HS-27A (cell line): ENCODE results near the gene OXLD1.
A peak's percentile ranks its signal among the peaks of the same experiment; 100 is the strongest.

Source experiments
- DNase-seq: peaks from one replicate; pipeline ENCODE4 v3.0.0-alpha.2; 2012; ENCODE audit warnings: low read depth, missing footprints

OXLD1 gene

DNA sequence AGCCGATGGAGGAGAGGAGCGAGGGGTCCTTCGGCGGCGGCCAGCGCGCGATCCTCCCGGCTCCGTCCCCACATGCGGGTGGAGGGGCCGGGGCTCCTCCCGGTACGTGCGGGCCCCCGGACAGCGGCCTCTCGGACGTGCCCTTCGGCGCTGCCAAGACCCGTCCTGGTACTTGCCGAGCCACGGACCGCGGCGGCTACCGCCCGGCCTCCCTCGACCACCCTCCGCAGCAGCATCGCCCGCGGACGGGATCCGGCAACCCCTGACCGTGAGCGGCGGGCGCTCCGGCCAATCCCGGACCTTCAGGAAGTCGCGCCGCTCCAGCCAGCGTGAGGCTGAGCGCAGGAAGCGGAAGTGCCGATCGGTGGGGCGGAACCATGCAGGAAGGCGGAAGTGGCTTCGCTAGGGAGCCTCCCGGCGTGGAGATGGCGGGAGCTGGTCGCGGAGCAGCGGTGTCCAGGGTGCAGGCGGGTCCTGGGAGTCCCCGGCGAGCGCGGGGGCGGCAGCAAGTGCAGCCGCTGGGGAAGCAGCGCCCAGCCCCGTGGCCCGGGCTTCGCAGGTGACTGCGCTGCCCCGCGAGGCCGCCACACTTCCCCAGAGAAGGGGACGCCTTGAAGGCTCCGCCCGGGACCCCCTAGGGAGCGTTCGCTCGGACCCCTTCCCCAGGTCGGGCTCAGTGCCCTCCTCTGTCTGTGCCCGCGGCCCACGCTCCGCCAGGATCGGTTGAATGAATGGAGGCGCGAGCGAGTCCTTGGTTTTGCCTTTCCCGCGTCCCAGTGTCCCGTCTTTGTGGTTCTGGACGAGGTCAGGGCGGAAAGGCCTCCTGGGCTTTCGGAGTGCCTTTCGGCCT is at the start of gene OXLD1, which contains the start of gene CCDC137:
Gene OXLD1, minus strand, starts transcription at position 264 of the 850 bp plus-strand sequence. Its CDS starts 28 bp downstream, at position 236.
Gene CCDC137, plus strand, starts transcription at position 396 of the 850 bp plus-strand sequence. Its CDS starts 30 bp downstream, at position 426.
- peak; percentile 65 for DNase-seq

DNA sequence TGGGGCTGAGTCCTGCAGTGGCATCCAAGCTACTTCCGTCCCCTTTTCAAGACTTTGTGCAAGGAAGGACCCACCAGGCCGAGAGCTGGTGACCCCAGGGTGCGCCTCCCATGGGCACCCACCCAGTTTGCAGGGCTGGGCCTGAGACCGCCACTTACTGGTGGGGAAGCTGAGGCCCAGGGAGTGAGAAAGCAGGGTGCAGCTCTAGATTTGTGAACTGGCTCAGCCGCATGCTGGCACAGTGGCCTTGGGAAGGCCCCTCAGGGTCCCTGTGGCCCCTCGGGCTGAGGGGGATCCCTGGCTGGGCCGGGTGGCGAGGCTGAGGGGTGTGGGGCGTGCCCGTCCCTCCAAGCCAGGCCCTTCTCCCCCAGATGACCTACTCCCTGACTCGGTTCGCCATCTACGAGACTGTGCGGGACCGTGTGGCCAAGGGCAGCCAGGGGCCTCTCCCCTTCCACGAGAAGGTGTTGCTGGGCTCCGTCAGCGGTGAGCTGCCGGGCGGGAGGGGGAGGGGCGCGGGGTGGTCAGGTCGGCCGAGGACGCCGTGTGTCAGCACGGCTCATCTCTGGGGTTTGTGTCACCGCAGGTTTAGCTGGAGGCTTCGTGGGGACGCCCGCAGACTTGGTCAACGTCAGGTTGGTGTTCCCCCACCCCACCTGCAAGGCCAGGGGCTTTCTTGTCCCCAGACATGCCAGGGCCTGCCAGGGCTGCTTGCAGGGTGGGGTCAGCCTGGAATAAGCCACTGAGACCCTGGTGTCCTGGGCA is 48.9 kb upstream of the OXLD1 start:
- no peak for DNase-seq

DNA sequence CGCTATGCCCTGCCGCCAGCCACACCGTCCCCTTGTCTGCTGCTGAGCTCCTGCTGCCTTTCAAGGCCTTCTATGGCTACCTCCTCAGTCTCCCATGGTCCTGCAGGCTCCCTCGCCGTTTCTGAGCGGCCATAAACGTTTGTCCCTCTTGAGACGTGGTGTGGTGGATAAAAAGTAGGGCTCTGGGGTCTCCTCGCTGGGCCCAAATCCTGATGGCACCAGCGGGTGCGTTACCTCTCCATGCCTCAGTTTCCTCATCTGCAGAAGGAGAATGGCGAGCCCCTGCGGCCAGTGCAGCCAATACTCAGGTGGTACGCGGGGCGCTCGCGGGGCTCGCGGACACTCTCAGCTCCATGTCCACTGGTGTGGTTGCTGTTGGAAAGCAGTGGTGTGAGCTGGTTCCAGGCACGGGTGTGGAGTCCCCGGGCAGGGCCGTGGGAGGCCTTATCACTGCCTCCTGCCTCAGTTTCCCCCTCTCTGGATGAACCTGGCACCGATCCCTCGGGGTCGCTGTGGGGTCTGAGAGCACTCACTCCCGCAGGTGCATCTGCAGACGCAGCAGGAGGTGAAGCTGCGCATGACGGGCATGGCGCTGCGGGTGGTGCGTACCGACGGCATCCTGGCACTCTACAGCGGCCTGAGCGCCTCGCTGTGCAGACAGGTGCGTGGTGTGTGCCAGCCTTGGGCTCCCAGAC is 48.2 kb upstream of the OXLD1 start:
- no peak for DNase-seq

DNA sequence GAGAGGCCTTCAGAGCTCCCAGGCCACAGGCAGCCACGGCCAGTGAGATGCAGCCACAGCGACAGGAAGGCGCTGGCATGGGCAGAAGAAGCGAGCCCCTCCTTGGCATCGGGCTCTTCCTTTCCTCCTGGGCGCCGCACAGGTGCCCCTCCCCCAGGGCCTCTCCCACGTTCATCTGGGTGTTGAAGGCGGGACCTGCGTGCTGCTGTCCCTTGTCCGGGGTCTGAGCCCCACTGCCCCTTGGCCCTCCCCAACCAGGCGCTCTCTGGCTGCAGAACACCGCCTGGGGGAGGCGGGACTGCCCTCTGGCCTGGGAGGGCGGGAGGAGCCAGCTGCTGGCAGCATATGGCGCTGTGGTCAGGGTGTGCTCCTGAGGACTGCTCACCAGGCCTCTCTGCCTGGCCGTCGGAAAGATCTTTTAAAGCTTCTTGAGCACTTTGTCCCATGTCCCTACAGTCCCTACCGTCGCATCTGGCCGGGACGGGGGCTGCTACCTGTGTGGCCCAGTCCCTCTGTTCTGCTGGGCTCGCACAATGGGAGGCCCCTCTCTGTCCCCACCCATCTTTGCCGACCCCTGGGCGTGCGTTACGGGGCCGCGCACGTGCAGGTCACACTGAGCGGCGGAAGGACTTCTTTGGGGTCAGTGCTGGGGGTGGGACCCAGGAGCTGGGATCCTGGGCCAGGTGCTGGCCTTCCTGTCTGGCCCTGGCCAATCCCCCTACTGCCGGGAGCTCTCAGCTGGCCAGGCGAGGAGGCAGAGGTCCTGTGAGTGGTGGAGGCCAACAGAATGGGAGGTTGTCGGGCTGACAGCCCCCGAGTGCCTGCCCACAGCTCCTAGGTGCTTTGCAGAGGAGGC is 47.4 kb upstream of the OXLD1 start:
- no peak for DNase-seq

DNA sequence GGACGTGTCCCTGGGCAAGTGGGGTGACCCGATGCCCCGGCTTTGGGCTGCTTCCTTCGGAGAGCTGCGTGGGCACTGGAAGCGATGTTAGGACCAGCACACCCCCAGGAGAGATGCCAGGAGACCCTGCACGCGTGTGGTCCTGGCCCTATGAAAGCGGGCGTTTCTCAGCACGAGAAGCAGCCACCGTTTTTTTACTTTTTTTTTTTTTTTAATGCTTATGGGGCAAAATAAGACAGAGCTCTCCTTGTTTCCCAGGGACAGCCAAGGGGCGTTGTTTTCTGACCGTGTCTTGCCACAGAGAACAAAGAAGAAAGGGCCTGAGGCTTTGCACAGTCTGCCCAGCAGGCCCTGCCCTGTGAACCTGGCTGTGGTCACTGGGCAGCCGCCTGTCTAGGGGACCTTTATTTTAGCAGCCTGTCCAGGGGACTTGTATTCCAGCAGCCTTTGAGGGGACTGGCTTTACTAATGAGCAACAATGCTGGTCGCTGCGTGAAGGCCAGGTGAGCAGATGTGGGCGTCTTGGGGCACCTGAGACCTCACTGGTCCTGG is 46.7 kb upstream of the OXLD1 start:
- no peak for DNase-seq

DNA sequence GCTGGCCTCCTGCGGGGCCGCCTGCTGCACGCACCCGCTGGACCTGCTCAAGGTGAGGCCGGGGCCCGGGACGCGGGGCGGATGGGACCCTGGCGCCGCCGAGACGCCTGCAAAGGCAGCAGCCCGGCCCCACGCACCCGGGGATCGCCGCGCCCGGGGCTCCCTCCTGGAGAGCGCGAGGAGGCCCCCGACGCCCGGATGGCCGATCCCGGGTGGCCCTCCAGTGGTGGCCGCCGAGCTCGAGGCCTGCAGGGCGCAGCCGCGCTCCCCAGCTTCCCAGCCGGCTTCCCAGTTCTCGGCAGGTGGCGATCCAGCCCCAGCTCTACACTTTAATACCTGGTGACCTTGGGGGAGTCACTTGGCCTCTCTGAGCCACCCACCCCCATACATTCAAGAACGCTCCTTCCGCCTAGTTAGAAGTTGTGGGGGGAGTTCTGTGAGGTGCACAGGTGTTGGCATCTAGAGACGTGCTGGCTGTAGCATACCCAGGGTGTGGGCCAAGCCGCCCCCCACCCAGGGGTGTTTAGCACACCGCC is 46.1 kb upstream of the OXLD1 start:
- no peak for DNase-seq

DNA sequence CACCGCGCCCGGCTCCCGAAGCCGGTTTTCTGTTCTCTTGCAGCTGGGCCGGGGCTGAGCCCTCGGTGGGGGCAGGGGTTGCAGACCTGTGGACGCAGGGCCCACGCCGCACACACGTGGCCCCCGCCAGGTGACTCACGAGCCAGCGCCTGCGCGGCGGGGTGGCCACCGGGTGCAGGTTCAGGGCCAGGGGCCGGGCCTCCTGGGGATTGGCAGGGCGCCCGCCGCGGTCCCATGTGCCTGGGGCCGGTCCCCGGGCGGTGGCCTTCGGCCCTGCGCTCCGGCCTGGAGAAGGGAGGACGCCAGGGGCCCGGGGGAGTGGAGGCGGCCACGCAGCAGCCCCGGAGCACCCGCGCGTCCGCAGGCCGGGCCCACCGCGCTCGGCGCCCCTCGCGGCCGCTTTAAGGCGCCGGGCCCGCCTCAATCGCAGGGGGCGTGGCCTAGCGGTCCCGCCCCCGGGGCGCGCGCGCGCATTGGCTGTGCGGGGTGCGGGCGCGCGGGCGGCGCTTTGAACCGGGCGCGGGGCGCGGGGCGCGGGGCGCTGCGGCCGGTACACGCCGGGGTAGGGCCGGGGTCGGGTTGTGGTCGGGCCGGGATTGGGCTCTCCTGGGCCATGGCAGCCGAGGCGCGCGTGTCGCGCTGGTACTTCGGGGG is 45.5 kb upstream of the OXLD1 start, which contains the start of gene SLC25A10:
Gene SLC25A10, plus strand, starts transcription at position 471 of the 654 bp plus-strand sequence. Its CDS starts 143 bp downstream, at position 614.
- no peak for DNase-seq

DNA sequence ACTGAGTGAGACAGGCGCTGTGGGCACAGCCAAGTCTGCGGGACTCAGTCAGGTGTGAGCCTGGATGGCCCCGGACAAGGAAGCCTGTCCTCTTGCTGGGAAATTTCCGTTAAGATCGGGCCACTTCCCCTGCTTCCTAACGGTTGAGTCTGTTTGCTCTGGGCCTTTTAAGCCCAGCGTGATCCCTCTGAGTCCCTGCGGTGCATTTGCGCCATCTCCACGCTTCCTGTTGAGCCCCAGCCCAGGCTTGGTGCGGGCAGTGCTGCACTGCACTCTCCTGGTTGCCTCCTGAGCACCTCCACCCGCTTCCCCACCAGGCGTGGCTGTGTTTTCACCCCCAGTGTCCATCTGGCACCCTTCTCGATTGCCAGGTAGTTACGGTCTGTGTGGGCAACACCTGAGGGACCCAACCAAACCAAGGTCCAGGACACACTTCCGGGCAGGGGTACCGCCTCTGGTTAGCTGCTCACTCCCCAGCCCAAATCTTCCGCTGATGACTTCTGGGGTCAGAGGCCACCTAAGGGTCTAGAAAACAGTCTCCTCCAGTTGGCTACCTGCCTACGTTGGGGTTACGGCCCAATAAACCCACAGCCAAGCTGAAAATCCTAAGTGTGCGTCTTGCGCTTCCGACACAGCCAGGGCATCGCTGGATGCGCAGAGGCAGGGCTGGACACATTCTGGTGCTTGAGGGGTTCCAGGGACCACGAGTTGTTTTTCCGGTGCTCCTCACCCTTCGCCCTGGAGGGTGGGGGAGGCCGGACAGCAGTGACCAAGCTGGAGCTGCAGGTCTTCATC is 44.3 kb upstream of the OXLD1 start:
- no peak for DNase-seq

DNA sequence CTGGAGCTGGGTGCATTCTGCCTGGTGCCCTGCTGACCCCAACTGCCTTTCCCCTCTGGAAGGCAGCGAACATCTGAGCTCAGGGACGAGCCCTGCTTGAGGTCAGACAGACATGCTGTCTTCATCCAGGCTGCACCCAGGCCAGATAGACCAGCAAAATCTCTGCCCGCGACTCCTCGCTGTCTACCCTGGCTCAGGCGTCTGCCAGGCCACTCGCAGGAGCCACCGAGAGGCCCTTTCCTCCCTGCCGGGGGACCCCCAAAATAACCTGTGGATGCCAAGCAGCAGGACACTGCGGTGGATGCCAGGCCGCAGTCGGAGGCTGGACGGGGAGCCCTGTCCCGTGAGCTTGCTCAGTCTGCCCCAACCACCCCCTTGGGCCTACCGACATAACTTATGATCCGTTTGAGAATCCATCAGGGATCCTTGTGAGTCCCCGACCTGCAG is 42.4 kb upstream of the OXLD1 start:
- no peak for DNase-seq

DNA sequence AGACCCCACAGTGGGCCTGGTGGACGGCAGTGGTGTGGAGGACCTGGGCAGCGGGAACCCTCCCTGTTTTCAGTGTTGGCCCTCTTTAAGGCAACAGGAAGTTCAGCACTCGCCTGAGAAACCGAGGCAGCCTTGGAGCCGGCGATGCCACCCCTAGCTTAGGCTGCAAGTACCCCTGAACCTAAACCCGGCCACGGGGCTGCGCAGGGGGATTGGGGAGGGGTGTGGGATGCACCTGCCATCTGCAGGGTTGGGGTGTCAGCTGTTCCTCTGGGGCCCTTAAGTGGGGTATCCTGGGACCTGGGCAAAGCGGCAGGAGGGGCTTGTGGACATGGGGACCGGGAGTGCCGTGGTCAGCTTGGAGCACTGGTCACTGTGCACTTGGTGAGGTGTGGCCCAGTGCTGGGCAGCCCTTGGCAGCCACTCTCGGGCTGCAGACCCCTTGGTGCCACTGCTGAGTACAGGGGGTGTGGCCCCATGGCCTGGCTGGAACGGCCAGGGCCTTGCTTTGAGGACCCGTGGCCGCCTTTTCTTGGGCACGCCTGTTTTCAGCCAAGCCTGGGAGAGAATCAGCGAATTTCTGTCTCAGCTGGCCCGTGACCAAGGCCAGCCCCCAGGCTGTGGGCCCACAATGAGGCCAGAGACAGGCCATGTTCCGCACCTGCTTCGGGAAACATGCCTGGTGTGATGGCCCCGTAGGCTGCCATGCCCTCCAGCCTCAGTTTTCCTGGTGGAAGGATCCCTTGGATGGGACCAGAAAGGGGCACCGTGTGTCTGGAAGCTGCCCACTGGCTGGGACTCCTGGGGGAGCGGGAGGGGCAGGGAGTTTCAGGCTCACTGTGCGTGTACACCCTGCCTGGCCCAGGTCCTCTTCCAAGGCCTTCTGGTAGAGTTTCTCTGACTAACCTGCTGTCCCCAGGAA is 41.6 kb upstream of the OXLD1 start:
- DNase-seq = no peak

DNA sequence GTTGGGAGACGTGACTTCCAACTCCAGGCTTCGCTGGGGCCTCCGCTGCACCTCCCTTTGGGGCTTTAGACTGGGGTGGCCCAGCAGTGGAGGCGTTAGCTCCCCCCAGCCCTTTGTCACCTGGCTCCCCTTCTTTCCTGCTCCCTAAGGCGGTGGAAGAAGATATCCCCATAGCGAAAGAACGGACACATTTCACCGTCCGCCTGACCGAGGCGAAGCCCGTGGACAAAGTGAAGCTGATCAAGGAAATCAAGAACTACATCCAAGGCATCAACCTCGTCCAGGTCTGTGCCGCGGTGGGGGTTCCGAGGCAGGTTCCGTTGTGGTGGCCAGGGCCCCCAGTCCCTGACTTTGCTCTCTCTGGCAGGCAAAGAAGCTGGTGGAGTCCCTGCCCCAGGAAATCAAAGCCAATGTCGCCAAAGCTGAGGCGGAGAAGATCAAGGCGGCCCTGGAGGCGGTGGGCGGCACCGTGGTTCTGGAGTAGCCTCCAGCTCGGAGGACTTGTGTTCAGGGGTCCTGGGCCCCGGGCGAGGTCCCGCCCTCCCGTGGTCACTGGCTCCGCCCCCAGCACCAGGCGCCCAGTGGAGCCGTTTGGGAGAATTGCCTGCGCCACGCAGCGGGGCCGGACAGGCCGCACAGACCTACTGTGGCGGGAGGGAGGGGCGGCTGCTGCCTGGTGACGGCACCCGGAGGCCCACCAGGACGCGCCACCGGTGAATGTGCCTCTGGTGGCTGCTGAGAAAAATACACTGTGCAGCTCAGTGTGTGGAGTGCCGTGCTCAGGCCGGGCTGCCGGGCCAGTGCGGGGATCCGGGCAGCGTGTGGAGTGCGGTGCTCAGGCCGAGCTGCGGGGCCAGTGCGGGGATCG is 40.6 kb upstream of the OXLD1 start:
- no peak for DNase-seq

DNA sequence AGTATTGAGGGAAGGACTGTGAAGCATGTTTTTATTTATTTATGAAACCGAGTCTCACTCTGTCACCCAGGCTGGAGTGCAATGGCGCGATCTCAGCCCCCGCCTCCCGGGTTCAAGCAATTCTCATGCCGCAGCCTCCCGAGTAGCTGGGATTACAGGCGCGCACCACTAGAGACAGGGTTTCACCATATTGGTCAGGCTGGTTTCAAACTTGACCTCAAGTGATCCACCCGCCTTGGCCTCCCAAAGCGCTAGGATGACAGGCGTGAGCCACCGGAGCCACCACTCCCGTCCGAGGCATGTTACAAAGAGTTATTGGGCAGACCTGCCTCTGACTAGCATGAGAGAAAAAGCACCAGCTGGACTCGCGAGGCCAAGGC is 39.8 kb upstream of the OXLD1 start:
- DNase-seq = no peak

DNA sequence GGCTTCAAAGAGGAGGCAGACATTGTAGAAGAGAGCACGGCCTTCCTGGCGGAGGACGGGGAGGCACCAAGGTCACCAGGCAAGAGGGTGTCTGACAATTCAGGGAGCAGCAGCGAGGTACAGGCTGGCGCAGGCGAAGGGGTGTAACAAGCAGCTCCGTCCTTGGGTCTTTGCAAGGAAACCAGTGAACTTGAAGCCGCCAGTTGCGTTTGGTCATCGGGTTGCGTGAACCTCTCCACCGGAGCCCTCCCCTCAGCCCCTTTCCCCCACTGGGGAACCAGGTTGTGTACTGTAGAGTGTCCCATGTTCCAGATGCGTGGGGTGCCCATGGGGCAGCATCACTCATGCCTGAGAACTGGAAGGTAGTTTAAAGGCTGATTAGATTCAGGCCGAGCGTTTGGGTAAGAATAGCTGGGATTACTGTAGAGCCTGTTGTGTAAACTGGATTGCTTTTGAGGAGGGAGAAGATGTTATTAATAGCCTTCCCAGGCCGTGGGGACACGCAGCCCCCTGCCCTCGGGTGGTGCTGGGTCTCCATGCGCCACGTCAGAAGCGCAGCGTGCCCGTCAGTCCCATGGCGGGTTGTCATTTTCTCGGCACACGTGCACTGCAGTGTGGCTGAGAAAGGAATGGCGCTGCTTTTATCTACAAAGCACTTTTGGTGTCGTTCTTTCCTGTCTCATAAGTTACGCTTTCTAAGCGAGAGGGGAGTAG is 39.3 kb upstream of the OXLD1 start:
- DNase-seq = no peak

DNA sequence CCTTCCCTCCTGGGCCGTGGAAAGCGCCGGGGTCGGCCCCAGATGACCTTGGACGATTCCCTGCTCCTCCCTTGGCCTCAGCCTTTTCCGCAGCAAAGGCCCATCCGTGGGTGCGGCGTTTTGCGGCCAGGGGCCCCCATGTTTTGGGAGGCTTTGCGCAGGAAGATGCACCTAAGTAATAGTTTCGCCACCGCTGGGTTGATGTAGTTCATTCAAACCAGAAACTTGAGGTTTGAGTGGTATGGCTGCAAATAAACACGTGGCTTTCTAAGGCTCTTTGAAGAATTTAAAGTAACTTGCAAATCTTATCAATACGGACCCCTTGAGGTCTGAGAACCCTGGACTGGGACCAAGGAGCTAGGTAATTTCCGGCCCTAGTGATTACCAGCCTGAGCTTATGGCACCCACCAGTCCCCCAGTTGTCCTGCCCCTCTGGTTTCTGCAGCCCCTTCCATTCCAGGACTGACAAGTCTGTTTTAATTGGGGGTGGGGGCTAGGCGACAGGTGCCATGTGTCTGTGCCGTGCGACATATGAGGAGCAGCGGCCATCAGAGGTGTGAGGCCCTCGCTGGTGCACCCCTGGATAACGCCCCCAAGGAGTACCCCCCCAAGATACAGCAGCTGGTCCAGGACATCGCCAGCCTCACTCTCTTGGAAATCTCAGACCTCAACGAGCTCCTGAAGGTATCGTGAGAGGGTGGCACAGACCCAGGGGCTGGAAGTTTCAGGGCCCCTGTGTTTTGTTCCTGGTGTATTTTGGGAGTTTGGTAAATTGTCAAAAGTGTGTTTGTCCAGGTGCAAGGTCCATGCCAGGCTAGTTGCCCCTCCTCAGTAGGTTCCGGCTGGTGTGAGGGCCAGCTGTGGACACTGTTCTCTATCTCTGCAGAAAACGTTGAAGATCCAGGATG is 37.6 kb upstream of the OXLD1 start:
- no peak for DNase-seq

DNA sequence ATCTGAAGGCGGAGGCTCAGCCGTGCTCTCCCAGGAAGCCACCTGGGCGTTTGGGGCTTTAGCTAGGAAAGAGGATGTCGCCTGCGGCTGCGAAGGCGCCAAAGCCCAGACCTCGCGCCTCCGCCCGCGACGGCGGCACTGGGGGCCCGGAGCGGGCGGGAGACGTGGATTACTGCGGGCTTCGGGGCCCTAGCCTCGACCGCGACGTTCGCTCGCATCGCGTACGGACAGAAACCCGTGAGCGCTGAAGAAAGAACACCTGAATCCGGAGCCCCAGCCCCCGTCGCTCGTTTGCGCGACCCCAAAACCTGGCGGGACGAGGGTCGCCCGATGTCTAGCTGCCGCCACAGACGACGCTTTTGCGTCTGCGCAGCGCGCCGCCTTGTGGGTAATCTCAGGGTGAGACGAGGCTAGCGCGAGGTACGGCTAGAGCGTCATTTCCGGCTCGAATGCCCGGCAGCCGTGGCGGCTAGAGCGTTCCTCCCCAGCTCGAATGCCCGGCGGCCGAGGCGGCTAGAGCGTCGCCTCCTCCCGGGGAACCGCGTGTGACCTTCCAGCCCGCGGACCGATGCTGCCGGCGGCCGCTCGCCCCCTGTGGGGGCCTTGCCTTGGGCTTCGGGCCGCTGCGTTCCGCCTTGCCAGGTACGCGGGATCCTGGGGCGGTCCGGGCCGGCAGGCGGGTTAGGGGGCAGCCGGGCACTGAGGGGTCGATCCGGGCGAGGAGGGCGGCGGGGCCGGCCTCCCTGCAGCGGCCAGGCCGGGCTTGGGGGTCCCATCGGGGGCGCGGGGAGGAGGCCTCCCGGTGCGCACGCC is 36.7 kb upstream of the OXLD1 start, which contains the start of gene MRPL12:
Gene MRPL12, plus strand, starts transcription at position 434 of the 813 bp plus-strand sequence. Its CDS starts 135 bp downstream, at position 569.
- no peak for DNase-seq
